Kidney tubule cell (primary cell): Measurements from ENCODE around the gene ISG15.
"Not testable (repeated sequence)": the region's sequence is repeated elsewhere in the genome, so short reads cannot be mapped to it uniquely, and the experiment has no call there.

Experiments
- DNase-seq: peaks from one replicate; pipeline ENCODE4 v3.0.0-alpha.2; 2018; ENCODE audit warnings: low spot score

The ISG15 gene

GRCh38 chr1:994546-994945 lies 18.8 kb upstream of the ISG15 start:
- DNase-seq: not testable (repeated sequence)

- DNase-seq: no peak
Measured at GRCh38 chr1:995665-996633, 17.3 kb upstream of the ISG15 start.

- no peak for DNase-seq
Measured at GRCh38 chr1:996851-997712, 16.2 kb upstream of the ISG15 start.

GRCh38 chr1:997713-997992 lies 15.6 kb upstream of the ISG15 start:
- no peak for DNase-seq

- no peak for DNase-seq
Measured at GRCh38 chr1:997993-998744, 15.1 kb upstream of the ISG15 start.

GRCh38 chr1:998745-998994 lies 14.6 kb upstream of the ISG15 start:
- DNase-seq: no peak

GRCh38 chr1:998995-999724 lies 14.1 kb upstream of the ISG15 start:
- DNase-seq: peak; percentile 58

GRCh38 chr1:999725-1000356 lies 13.5 kb upstream of the ISG15 start, which contains the start of gene HES4:
HES4 (minus strand) TSS chr1:1000097; CDS start chr1:999973, 124 bp downstream.
- DNase-seq: peak; percentile 95

GRCh38 chr1:1000357-1001056 lies 12.8 kb upstream of the ISG15 start:
- DNase-seq: peak; percentile 86

- no peak for DNase-seq
Measured at GRCh38 chr1:1001057-1001783, 12.1 kb upstream of the ISG15 start.

- DNase-seq: no peak
Measured at GRCh38 chr1:1003618-1004419, 9.5 kb upstream of the ISG15 start.

- no peak for DNase-seq
Measured at GRCh38 chr1:1004420-1004779, 8.9 kb upstream of the ISG15 start.

GRCh38 chr1:1004780-1005697 lies 8.3 kb upstream of the ISG15 start:
- DNase-seq: peak; percentile 75

GRCh38 chr1:1005774-1006304 lies 7.5 kb upstream of the ISG15 start:
- no peak for DNase-seq

- DNase-seq: peak; percentile 65
Measured at GRCh38 chr1:1006305-1007159, 6.8 kb upstream of the ISG15 start.

GRCh38 chr1:1010131-1010530 lies 3.2 kb upstream of the ISG15 start:
- DNase-seq: not testable (repeated sequence)

- DNase-seq: no peak
Measured at GRCh38 chr1:1011396-1011949, 1.8 kb upstream of the ISG15 start.
